Calu3 (cell line): ENCODE measurements around the gene HDLBP. TPM values are rescaled to one million over a fixed set of nuclear protein-coding genes. Genes with fewer than 3 reads are reported as not detected.

Experiments
- BruUV-seq: library from RNA; stranded (reverse); fragments of 400-500 nt; replicated peaks from 2 replicates; lab custom pipeline; 2021; lab: Mats Ljungman, UMichigan
- CTCF ChIA-PET: fragments of 300-600 bp; sonication (Branson Sonifier 250); formaldehyde crosslinking; loops from one replicate; lab custom pipeline; 2022; ENCODE audit warnings: antibody characterized with exemption; lab: Charles Lee
- DNase-seq: peaks from one replicate; pipeline ENCODE4 v3.0.0; 2022
- H3K27ac Mint-ChIP-seq: one replicate; pipeline ENCODE4 v1.8.0; 2022; ENCODE audit warnings: mixed read lengths; ENCODE audit not compliant: unreplicated experiment
- H3K27me3 Mint-ChIP-seq: one replicate; pipeline ENCODE4 v1.8.0; 2022; ENCODE audit warnings: mixed read lengths; ENCODE audit not compliant: unreplicated experiment
- H3K36me3 Mint-ChIP-seq: one replicate; pipeline ENCODE4 v1.8.0; 2022; ENCODE audit warnings: mild to moderate bottlenecking, moderate library complexity, mixed read lengths; ENCODE audit not compliant: insufficient read depth, unreplicated experiment
- H3K4me1 Mint-ChIP-seq: one replicate; pipeline ENCODE4 v1.8.0; 2022; ENCODE audit warnings: mild to moderate bottlenecking, low read depth, mixed read lengths; ENCODE audit not compliant: unreplicated experiment
- H3K4me3 Mint-ChIP-seq: one replicate; pipeline ENCODE4 v1.8.0; 2022; ENCODE audit warnings: mild to moderate bottlenecking, low read depth, moderate library complexity, mixed read lengths; ENCODE audit not compliant: unreplicated experiment
- H3K9me3 Mint-ChIP-seq: one replicate; pipeline ENCODE4 v1.8.0; 2022; ENCODE audit warnings: low read depth, mixed read lengths; ENCODE audit not compliant: unreplicated experiment
- intact Hi-C: fragments of 100-400 bp; cut with micrococcal nuclease; formaldehyde crosslinking; loops from one replicate; pipeline ENCODE4 v1.10.0; 2022; ENCODE audit not compliant: unreplicated experiment
- total RNA-seq: library from RNA; stranded (reverse); gene quantifications from 2 replicates; pipeline ENCODE4 v1.2.3, GENCODE V29; 2022
- TF ChIP-seq, protein P1 (sequence below): fragments of 200-600 bp; IDR thresholded peaks from one replicate; pipeline ENCODE4 v1.8.0; 2022; ENCODE audit warnings: antibody characterized with exemption; ENCODE audit not compliant: unreplicated experiment

Gene HDLBP
- total RNA-seq, 1 experiment from 2014 or later: 493 TPM

DNA sequence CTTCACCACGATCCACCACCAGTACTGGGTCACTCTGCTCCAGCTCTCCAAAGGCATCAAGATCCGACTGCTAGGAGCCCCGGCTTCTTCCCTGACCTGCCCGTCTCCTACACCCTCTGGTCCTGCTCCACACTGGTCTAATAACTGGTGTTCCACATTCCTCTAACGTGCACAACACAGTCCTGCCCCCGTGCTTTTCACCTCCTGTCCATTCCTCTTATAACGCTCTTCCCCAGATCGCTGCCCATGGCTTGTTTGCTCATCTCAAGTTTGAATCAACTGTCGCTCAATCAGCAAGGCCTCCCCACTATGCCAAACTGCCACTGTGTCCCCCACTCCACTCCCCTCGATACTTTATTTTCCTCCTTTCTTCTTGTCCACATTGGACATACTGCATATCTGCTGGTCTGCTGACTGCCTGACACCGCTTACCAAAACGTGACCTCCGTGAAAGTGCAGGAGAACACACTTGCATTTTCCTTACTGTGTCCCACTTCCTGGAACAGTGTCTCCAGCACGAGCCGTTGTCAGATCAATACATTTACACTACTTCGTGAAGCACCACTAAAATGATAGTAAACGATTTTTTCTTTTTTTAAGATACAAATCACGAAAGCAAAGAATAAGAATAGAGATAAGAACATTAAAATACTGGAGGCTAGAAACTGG is 6.5 kb downstream of the HDLBP start:
- BruUV-seq: no TSS peak
- CTCF ChIA-PET: no interaction called here
- Mint-ChIP-seq H3K9me3 (no peaks in the 10 kb centered on the region), H3K4me1 (peaks cover 44% of the 10 kb centered on the region), H3K27ac (no peak overlapping the region), H3K36me3 (peaks cover 6% of the 10 kb centered on the region), H3K27me3 (no peaks in the 10 kb centered on the region), H3K4me3 (no peak overlapping the region)
- intact Hi-C loops: no loop called here
- TF ChIP-seq, protein P1, sequence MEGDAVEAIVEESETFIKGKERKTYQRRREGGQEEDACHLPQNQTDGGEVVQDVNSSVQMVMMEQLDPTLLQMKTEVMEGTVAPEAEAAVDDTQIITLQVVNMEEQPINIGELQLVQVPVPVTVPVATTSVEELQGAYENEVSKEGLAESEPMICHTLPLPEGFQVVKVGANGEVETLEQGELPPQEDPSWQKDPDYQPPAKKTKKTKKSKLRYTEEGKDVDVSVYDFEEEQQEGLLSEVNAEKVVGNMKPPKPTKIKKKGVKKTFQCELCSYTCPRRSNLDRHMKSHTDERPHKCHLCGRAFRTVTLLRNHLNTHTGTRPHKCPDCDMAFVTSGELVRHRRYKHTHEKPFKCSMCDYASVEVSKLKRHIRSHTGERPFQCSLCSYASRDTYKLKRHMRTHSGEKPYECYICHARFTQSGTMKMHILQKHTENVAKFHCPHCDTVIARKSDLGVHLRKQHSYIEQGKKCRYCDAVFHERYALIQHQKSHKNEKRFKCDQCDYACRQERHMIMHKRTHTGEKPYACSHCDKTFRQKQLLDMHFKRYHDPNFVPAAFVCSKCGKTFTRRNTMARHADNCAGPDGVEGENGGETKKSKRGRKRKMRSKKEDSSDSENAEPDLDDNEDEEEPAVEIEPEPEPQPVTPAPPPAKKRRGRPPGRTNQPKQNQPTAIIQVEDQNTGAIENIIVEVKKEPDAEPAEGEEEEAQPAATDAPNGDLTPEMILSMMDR: no peak
- no peak for DNase-seq

- intact Hi-C loops: no loop called here
- CTCF ChIA-PET: no interaction called here
- H3K36me3 Mint-ChIP-seq: peaks cover 6% of the 10 kb centered on the region
- no peak overlapping the region for H3K4me3 Mint-ChIP-seq
- H3K4me1 Mint-ChIP-seq: peaks cover 42% of the 10 kb centered on the region
- no peaks in the 10 kb centered on the region for H3K27me3 Mint-ChIP-seq
- no peak overlapping the region for H3K27ac Mint-ChIP-seq
- no TSS peak for BruUV-seq
- DNase-seq: no peak
- H3K9me3 Mint-ChIP-seq: no peaks in the 10 kb centered on the region
- TF ChIP-seq, protein P1: no peak
Observed at GRCh38 chr2:241308267-241308666, 7.2 kb downstream of the HDLBP start.

GRCh38 chr2:241307055-241307454 is 8.4 kb downstream of the HDLBP start:
- no peak overlapping the region for H3K27ac Mint-ChIP-seq
- BruUV-seq: no TSS peak
- H3K36me3 Mint-ChIP-seq: no peaks in the 10 kb centered on the region
- TF ChIP-seq, protein P1: no peak
- no peak overlapping the region for H3K4me3 Mint-ChIP-seq
- H3K4me1 Mint-ChIP-seq: peaks cover 42% of the 10 kb centered on the region
- CTCF ChIA-PET: no interaction called here
- intact Hi-C loops: no loop called here
- DNase-seq: no peak
- H3K9me3 Mint-ChIP-seq: no peaks in the 10 kb centered on the region
- no peaks in the 10 kb centered on the region for H3K27me3 Mint-ChIP-seq

GRCh38 chr2:241304039-241304670 is 11.3 kb downstream of the HDLBP start:
- Mint-ChIP-seq H3K36me3 (no peaks in the 10 kb centered on the region), H3K4me3 (no peak overlapping the region), H3K9me3 (no peaks in the 10 kb centered on the region), H3K27ac (no peak overlapping the region), H3K27me3 (no peaks in the 10 kb centered on the region), H3K4me1 (peaks cover 26% of the 10 kb centered on the region)
- CTCF ChIA-PET: no interaction called here
- no peak for DNase-seq
- TF ChIP-seq, protein P1: no peak
- BruUV-seq: no TSS peak
- intact Hi-C loops: no loop called here
